ENCODE results near the gene MAN1C1.
"Not testable (repeated sequence)": the region's sequence is repeated elsewhere in the genome, so short reads cannot be mapped to it uniquely, and the experiment has no call there.

Gene MAN1C1

DNA sequence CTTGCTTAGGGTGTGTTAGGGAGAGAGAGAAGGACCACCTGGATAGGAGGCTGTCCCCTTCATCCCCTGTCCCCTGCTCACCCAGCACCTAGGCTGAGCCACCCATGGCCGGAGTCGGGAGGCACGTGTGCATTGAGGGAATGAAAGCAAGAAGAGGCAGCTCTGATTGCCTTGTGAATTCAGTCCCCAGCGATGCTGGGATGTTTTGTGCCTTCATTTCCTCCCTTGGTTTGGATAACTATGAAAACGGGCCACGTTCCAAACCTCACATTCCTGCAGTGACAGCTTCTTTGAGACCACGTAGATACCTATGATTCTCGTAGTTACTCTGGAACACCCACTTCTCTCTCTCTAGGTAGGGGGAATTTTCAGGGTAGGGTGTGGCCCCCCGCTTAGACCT, 67.1 kb downstream of the MAN1C1 start:
- DNase-seq = no peak

DNA sequence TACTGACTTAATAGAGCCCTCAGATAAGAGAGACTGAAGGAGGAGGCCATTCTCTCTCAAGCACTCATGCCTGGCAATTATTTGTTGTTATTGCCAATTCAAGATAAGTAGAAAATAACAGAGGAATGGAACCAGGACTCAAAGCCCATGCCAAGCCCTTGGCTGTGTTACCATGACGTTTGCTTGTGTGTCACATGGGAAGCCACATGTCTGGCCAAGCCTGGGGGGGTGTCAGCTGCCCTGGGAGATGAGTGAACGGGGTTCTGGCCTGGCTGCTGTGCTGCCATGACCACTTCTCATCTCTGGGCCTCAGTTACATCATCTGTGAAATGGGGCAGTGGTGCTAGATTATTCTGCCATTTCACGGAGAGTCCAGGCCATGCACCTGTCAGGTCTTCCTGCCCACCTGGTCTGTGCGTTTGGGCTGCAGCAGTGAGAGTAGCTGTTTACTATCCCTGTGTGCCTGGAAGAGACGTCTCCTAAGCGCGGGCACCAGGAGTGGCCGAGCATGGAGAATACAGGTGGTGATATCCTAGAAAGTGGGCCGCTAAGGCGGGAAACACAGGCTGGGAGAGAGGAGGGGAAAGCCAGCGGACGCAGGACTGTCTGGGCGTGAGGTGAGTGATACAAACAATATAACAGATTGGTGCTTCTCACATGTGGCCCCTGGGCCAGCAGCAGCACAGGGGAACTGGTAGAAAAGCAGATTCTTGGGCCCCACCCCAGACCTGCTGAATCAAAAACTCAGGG, 67.8 kb downstream of the MAN1C1 start:
- no peak for DNase-seq

DNA sequence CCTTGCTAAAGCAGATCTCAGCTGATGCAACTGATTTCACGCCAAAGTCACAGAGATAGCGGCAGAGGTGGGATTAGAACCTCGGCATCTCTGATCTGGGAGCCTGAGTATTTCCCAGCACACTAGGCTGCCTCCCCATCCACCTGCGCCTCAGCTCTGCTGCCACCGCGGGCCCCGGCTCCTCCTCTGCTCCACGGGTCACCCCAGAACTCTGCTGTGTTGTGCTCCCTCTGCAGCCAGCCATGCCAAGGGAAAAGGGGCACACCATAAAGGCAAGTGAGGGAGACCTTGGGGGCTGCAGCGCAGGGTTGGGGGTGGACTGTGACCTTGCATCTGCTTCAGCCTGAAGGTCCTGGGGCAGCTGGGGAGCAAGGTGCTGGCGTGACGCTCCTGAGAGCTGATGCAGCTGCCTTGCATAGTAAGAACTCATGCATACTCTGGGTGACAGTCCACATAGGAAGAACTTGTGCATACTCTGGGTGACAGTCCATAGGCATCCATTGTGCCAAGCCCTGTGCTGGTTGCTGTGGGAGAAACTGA, 68.7 kb downstream of the MAN1C1 start:
- no peak for DNase-seq

GRCh38 chr1:25685938-25686665, 69.5 kb downstream of the MAN1C1 start:
- no peak for DNase-seq

DNA sequence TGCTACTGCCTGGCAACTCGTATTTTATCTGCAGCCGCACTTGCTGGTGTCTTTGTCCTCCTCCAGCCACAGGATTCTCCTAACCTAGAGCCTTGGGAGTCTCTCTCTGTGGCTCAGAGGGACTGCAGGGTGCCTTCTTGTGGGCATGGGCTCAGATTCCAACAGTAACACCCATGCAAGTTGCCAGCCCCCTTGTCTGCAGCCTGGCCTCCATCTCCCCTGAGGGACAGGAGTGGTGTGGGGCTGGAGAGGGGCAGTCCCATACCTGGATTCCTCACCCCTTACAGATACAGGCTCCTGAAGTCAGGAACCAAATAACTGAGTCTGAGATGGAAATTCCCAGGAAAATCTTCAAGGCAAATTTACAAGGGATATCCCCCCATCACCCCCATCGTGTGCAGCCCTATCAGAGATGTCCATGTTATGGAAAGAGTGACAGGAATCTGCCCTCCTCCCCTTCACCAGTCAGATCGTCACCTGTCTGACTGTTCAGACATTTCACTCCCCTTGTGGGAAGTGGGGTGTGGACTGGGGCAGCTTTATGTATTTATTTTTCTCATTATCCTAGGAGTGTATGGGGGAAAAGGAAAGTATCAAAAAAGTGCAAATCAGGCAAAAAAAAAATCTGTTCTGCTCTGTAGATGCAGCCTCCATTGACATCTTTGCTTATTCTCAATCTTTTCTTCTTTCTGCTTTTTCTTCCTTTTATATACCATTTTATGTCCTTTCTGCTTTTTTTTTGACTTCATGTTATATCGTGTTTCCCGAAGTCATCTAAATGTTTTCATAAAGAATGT, 70.8 kb downstream of the MAN1C1 start:
- DNase-seq = no peak

GRCh38 chr1:25688390-25689119, 72.0 kb downstream of the MAN1C1 start:
- DNase-seq = no peak

DNA sequence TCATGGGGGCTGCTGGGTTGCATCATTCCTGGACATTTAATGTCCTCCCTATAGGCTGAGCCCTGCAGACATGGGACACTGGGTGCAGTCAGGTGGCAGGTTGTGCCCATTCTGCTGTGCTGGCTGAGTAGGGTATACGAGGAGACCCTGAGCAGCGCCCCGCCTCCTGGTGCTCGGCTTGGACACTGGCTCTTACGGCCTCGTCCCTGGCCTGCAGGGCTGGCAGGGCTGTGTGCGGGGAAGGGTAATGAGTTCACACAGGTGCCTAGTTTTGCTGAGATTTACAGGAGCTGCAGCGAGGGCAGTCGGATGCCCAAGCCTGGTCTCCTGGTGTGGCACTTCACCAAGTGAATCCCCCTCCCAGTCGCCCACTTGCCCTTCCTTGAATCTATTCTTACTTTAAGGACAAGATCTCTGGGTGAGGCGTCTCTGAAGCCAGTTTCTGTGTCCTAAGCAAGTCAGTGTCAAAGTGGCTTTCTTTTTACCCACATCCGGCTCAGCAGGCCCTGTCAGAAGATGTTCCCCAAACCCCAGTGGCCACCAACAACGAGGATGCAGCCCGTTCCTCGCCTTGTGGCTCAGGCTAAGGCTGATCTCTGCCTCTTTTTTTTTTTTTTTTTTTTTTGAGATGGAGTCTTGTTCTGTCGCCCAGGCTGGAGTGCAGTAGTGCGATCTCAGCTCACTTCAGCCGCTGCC, 73.2 kb downstream of the MAN1C1 start:
- no peak for DNase-seq

DNA sequence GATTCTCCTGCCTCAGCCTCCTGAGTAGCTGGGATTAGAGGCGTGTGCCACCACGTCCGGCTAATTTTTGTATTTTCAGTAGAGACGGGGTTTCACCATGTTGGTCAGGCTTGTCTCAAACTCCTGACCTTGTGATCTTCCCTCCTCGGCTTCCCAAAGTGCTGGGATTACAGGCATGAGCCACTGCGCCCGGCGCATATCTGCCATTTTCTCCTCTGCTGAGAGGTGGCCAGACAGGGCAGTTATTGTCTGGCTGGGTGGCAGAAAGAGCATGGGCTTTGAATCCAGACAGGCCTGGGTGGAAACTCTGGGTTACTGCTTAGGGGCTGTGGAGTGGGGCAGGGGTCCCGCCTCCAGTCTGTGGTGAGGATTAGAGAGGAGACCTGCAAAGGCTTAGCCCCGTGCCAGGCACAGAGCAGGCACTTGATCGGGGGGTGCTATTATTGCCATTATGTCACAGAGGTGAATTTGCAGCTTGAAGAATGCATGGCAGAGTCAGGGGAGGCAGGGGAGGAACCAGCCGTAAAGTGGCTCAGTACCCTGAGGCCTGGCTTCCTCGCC, 73.9 kb downstream of the MAN1C1 start:
- DNase-seq = no peak

DNA sequence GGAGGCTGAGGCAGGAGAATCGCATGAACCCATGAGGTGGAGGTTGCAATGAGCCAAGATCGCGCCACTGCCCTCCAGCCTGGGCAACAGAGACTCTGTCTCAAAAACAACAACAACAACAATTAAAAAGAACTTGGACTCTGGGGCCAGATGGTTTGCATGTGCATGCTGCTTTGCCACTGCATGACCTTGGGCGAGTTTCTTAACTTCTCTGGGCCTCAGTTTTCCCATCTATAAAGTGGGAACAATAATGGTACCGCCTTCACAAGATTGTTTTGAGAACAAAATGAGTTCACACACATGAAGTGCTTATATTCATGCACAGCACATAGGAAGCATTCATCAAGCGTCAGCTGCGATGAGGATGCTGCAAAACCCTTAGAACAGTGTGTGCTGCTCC, 74.6 kb downstream of the MAN1C1 start:
- DNase-seq = no peak

DNA sequence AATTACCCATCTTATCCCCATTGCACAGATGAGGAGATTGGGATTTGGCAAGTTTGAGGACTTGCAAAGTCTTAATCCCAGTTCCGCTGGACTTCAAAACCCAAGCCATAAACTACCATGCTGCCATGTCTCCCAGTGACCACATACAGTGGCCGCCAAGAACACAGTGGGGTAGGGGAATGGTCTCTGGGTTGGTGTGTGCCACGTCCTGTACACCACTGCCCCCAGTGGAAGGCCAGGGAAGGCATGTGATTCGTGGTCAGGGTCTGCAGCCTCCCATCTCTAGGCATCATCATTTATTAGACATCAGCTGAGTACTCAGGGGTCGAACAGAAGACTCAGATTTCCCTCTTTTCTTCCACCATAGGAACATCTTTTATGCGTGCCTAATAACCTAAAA, 76.0 kb downstream of the MAN1C1 start:
- DNase-seq = peak; percentile 24

GRCh38 chr1:25694167-25695007, 77.8 kb downstream of the MAN1C1 start:
- DNase-seq = no peak

GRCh38 chr1:25695090-25695770, 78.6 kb downstream of the MAN1C1 start:
- DNase-seq = no peak

DNA sequence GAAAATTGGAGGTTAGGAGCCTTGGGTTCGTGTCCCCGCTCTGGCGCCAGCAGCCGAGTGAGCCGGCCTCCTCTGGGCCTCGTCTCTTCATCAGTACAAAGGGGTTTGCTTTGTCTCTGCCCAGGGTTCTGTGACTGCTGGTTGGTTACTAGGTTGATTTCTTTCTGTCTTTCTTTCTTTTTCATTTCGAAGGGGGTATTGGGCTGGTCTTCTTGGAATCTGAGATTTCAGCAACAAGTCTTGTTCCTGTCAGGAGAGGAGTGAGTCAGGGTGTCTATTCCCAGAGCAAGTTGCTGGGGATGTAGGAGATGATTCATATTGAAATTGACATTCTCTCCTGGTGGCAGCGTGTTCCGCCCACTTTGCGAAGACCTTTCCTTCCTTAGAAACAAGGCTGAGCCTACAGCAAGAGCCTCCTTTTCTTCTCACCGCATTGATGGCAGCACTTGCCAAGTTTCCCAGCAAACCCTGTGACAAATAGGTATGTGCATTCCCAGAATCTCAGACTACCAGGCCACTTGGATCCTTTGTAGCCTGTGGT, 79.2 kb downstream of the MAN1C1 start:
- no peak for DNase-seq

- not testable (repeated sequence) for DNase-seq
These were observed 80.1 kb downstream of the MAN1C1 start for GRCh38 chr1:25696643-25697042.

DNA sequence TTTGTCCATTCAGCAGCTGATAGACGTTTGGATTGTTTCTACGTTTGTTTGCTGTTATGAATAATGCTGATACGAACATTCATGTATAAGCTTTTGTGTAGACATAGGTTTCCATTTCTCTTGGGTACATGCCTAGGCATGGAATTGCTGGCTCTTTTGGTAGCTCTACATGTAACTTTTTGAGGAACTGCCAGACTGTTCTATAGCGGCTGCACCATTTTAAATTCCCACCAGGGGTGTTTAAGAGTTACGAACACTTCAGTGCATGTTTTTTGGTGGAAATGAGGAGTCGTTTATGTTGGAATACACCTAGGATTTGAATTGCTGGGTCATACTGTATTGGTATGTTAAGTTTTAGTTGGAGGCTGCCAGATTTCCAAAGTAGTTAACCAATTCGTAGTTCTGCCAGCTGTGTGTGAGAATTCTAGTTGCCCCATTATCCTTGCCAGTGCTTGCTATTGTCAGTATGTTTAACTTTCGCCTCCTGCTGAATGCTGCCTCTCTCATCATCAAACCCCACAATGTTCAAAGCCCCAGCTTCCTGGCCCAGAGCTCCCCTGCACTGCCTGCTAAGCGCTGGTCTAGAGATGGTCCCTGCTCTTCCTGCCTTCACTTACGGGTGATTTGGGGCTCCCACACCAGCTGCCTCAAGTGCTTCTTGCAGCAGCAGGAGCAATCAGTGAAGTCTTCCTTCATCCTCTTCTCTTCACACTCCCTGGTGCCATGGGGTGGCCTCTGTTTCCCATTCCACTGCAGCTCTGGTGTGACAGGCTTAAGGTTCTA, 81.0 kb downstream of the MAN1C1 start:
- DNase-seq = peak; percentile 24

DNA sequence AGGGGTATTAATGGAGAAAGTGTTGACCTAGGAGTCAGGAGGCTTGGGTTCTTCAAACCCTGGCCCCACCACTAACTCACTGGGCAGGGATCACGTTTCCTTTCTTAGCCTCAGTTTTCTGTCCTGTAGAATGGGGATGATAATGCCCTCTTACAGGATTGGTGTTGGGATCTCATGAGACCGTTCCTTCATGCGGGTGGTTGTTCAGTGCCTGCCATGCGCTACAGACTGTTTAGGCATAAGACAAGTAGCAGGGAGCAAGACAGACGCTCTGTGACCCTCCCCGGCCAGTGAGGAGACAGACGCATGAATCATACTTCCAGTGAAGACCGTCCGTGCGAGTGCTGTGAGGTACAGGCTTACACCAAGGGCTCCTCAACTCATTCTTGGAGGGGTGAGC, 81.7 kb downstream of the MAN1C1 start:
- no peak for DNase-seq

GRCh38 chr1:25699059-25699458, 82.5 kb downstream of the MAN1C1 start:
- DNase-seq = not testable (repeated sequence)

- no peak for DNase-seq
These were observed 83.0 kb downstream of the MAN1C1 start for GRCh38 chr1:25699500-25700143.

DNA sequence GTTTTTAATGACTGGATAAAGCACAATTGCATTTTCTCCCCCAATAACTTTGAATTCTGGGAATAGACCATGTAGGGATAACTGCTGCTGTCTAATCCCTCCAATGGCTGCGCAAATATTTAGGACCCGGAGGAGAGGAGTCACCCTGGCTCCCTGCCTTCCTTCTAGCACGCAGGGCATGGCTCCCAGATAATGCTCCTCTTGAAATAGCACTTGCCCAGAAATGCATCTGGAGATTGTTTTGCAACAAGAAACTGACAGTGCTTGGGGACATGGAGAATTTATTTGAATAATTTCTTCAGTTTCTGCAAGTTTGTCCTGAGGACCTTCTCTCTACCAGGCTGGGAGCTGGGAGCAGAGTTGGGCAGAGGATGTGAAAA, 83.5 kb downstream of the MAN1C1 start:
- DNase-seq = no peak

All from activated CD4-positive, alpha-beta T cell treated with anti-CD3 and anti-CD28 coated beads, Interleukin-2, amount 50 U/mL, for 1 hour (primary cell).